HEK293 (cell line): ENCODE results near the gene LDLRAD3.

Experiments
- CTCF ChIA-PET: fragments of 350-600 bp; formaldehyde crosslinking; extraction: SDS; loops from one replicate; lab custom pipeline; 2021; ENCODE audit warnings: antibody characterized with exemption; lab: Yijun Ruan, JAX
- POLR2A ChIA-PET: fragments of 300-600 bp; formaldehyde crosslinking; extraction: SDS; loops from one replicate; lab custom pipeline; 2020; ENCODE audit warnings: antibody characterized with exemption, inconsistent platforms; lab: Yijun Ruan, JAX
- H3K27ac ChIP-seq: fragments of 200-500 bp; sonication (Bioruptor generic); 2 replicates; pipeline ENCODE4 v1.5.1; 2014; ENCODE audit warnings: low read depth, low read length, control low read depth, inconsistent platforms; ENCODE audit errors: extremely low read depth
- H3K36me3 ChIP-seq, 2 experiments: fragments of 200-500 bp in 1 of 2; sonication (Bioruptor generic) in 1 of 2; 1 replicate in 1 of 2; 2 replicates in 1 of 2; pipeline ENCODE4 v1.5.1; 2014 to 2017; ENCODE audit warnings: inconsistent platforms in 2 of 2, low read length in 2 of 2; ENCODE audit not compliant: control insufficient read depth in 2 of 2, insufficient read depth in 1 of 2
- H3K4me1 ChIP-seq: fragments of 200-500 bp; sonication (Bioruptor generic); 2 replicates; pipeline ENCODE4 v1.5.1; 2014; ENCODE audit warnings: mild to moderate bottlenecking, low read length, inconsistent platforms; ENCODE audit not compliant: control insufficient read depth, insufficient read depth
- H3K4me3 ChIP-seq: 2 replicates; pipeline ENCODE4 v1.5.1; 2011; ENCODE audit warnings: low read depth, mild to moderate bottlenecking, control low read depth, low read length, moderate library complexity
- H3K9me3 ChIP-seq: fragments of 200-500 bp; sonication (Bioruptor generic); 2 replicates; pipeline ENCODE4 v1.5.1; 2014; ENCODE audit warnings: low read depth, low read length, inconsistent platforms; ENCODE audit not compliant: control insufficient read depth, insufficient read depth
- BCL6B ChIP-seq: fragments of 450-650 bp; formaldehyde crosslinking; IDR thresholded peaks from 2 replicates; pipeline ENCODE4 v1.5.1; 2017; ENCODE audit warnings: missing biosample characterization, missing genetic modification characterization
- FEZF1 ChIP-seq: fragments of 450-650 bp; formaldehyde crosslinking; IDR thresholded peaks from 2 replicates; pipeline ENCODE4 v1.5.1; 2016; ENCODE audit warnings: missing biosample characterization, missing genetic modification characterization
- GLI4 ChIP-seq: fragments of 450-650 bp; formaldehyde crosslinking; IDR thresholded peaks from 2 replicates; pipeline ENCODE4 v1.5.1; 2016; ENCODE audit warnings: missing biosample characterization, missing genetic modification characterization
- SETDB1 ChIP-seq: IDR thresholded peaks from one replicate; pipeline ENCODE4 v1.6.1; 2017; ENCODE audit warnings: mild to moderate bottlenecking, low read length, moderate library complexity, mixed read lengths; ENCODE audit not compliant: insufficient read length
- SP7 ChIP-seq: fragments of 450-650 bp; formaldehyde crosslinking; IDR thresholded peaks from 2 replicates; pipeline ENCODE4 v1.5.1; 2016; ENCODE audit warnings: missing biosample characterization, missing genetic modification characterization
- YY1 ChIP-seq: fragments of 450-650 bp; formaldehyde crosslinking; IDR thresholded peaks from 2 replicates; pipeline ENCODE4 v1.5.1; 2018; ENCODE audit warnings: missing biosample characterization, missing genetic modification characterization
- ZBTB10 ChIP-seq: fragments of 450-650 bp; formaldehyde crosslinking; IDR thresholded peaks from 2 replicates; pipeline ENCODE4 v1.5.1; 2016; ENCODE audit warnings: missing biosample characterization, missing genetic modification characterization
- ZBTB11 ChIP-seq: fragments of 450-650 bp; formaldehyde crosslinking; conservative IDR thresholded peaks from 2 replicates; pipeline ENCODE4 v1.5.1; 2016; ENCODE audit warnings: low read depth, missing biosample characterization, missing genetic modification characterization
- ZBTB48 ChIP-seq: fragments of 450-650 bp; formaldehyde crosslinking; IDR thresholded peaks from 2 replicates; pipeline ENCODE4 v1.5.1; 2016; ENCODE audit warnings: missing biosample characterization, missing genetic modification characterization
- ZFP3 ChIP-seq: fragments of 450-650 bp; formaldehyde crosslinking; IDR thresholded peaks from 2 replicates; pipeline ENCODE4 v1.5.1; 2016; ENCODE audit warnings: low read depth, missing biosample characterization, missing genetic modification characterization
- ZFP41 ChIP-seq: fragments of 450-650 bp; formaldehyde crosslinking; IDR thresholded peaks from 2 replicates; pipeline ENCODE4 v1.5.1; 2016; ENCODE audit warnings: missing biosample characterization, missing genetic modification characterization, borderline replicate concordance
- ZNF239 ChIP-seq: fragments of 450-650 bp; formaldehyde crosslinking; IDR thresholded peaks from 2 replicates; pipeline ENCODE4 v1.5.1; 2016; ENCODE audit warnings: missing biosample characterization, missing genetic modification characterization
- ZNF24 ChIP-seq: fragments of 450-650 bp; formaldehyde crosslinking; IDR thresholded peaks from 2 replicates; pipeline ENCODE4 v1.5.1; 2016; ENCODE audit warnings: missing biosample characterization, missing genetic modification characterization
- ZNF350 ChIP-seq: fragments of 450-650 bp; formaldehyde crosslinking; IDR thresholded peaks from 2 replicates; pipeline ENCODE4 v1.5.0; 2017; ENCODE audit warnings: missing biosample characterization, mild to moderate bottlenecking, missing genetic modification characterization
- ZNF513 ChIP-seq: fragments of 450-650 bp; IDR thresholded peaks from 2 replicates; pipeline ENCODE4 v1.5.1; 2018; ENCODE audit warnings: missing biosample characterization, missing genetic modification characterization
- ZNF530 ChIP-seq: fragments of 450-650 bp; formaldehyde crosslinking; IDR thresholded peaks from 2 replicates; pipeline ENCODE4 v1.5.1; 2016; ENCODE audit warnings: low read depth, missing biosample characterization, missing genetic modification characterization
- ZNF548 ChIP-seq: fragments of 450-650 bp; formaldehyde crosslinking; IDR thresholded peaks from 2 replicates; pipeline ENCODE4 v1.5.1; 2016; ENCODE audit warnings: missing biosample characterization, missing genetic modification characterization
- ZNF624 ChIP-seq: fragments of 450-650 bp; formaldehyde crosslinking; IDR thresholded peaks from 2 replicates; pipeline ENCODE4 v1.5.1; 2017; ENCODE audit warnings: missing biosample characterization, missing genetic modification characterization
- ZNF658 ChIP-seq: fragments of 450-650 bp; formaldehyde crosslinking; IDR thresholded peaks from 2 replicates; pipeline ENCODE4; 2016; ENCODE audit warnings: missing biosample characterization, missing genetic modification characterization
- ZNF670 ChIP-seq: fragments of 450-650 bp; formaldehyde crosslinking; IDR thresholded peaks from 2 replicates; pipeline ENCODE4 v1.5.1; 2016; ENCODE audit warnings: missing biosample characterization, missing genetic modification characterization, low read depth
- ZNF837 ChIP-seq: fragments of 450-650 bp; formaldehyde crosslinking; IDR thresholded peaks from 2 replicates; pipeline ENCODE4 v1.5.1; 2016; ENCODE audit warnings: missing biosample characterization, missing genetic modification characterization
- ZSCAN30 ChIP-seq: fragments of 450-650 bp; IDR thresholded peaks from 2 replicates; pipeline ENCODE4 v1.5.1; 2018; ENCODE audit warnings: missing biosample characterization, mild to moderate bottlenecking, missing genetic modification characterization, moderate library complexity
- ZSCAN5A ChIP-seq: fragments of 450-650 bp; formaldehyde crosslinking; IDR thresholded peaks from 2 replicates; pipeline ENCODE4 v1.5.1; 2016; ENCODE audit warnings: missing biosample characterization, missing genetic modification characterization
- ZXDB ChIP-seq: fragments of 450-650 bp; formaldehyde crosslinking; IDR thresholded peaks from 2 replicates; pipeline ENCODE4 v1.5.1; 2016; ENCODE audit warnings: missing biosample characterization, missing genetic modification characterization

Gene LDLRAD3

GRCh38 chr11:36097219-36097650 is 153.4 kb downstream of the LDLRAD3 start:
- Histone ChIP-seq H3K27ac (no peak overlapping the region), H3K4me3 (no peak overlapping the region), H3K36me3 (peaks cover 0 to 11% of the 10 kb centered on the region in 2 experiments; a peak in 1 of 3 replicates), H3K9me3 (no peaks in the 10 kb centered on the region), H3K4me1 (0 out of 2 replicates have a peak, but pooled peaks cover 2% of the 10 kb centered on the region)
- no peak for TF ChIP-seq GLI4
- TF ChIP-seq ZXDB (tag by site-specific recombination), result no peak
- no peak for TF ChIP-seq ZBTB48 (tag by site-specific recombination)
- no peak for TF ChIP-seq ZBTB11 (tag by site-specific recombination)
- no peak for TF ChIP-seq BCL6B
- TF ChIP-seq ZFP3, result no peak
- TF ChIP-seq ZNF624 (tag by site-specific recombination), result no peak
- ChIA-PET POLR2A (no interaction called here), CTCF (interaction anchor here (0.6 to 1.9 kb wide), 3 partner anchors 13 to 262 kb away, joined by 3 to 8 read pairs (median 5); no protein-coding TSS in a partner anchor)

GRCh38 chr11:36098087-36098486 is 154.2 kb downstream of the LDLRAD3 start:
- no peaks in the 10 kb centered on the region for H3K4me1 ChIP-seq
- TF ChIP-seq ZNF658 (tag by site-specific recombination), result no peak
- no peak for TF ChIP-seq ZSCAN30 (tag by site-specific recombination)
- no peak for TF ChIP-seq ZNF350
- no peak for TF ChIP-seq ZNF530 (tag by site-specific recombination)
- TF ChIP-seq ZSCAN5A, result no peak
- TF ChIP-seq SETDB1, result no peak
- TF ChIP-seq YY1 (tag by site-specific recombination), result no peak
- no peak for TF ChIP-seq ZNF513 (tag by site-specific recombination)
- TF ChIP-seq ZNF837 (tag by site-specific recombination), result no peak
- TF ChIP-seq ZNF670, result no peak
- no peak for TF ChIP-seq ZNF548 (tag by site-specific recombination)
- TF ChIP-seq ZNF24 (tag by site-specific recombination), result no peak
- TF ChIP-seq ZNF239 (tag by site-specific recombination), result no peak
- TF ChIP-seq ZBTB10, result no peak
- TF ChIP-seq FEZF1 (tag by site-specific recombination), result no peak
- no peak for TF ChIP-seq ZFP41 (tag by site-specific recombination)
- no peak for TF ChIP-seq SP7 (tag by site-specific recombination)
- TF ChIP-seq, all 188 proteins: peak for 0
- Histone ChIP-seq H3K36me3 (peaks cover 0 to 11% of the 10 kb centered on the region in 2 experiments; a peak in 1 of 3 replicates), H3K9me3 (no peaks in the 10 kb centered on the region), H3K4me3 (no peak overlapping the region), H3K27ac (no peak overlapping the region)
- POLR2A ChIA-PET, result no interaction called here
- CTCF ChIA-PET, result interaction anchor here (0.7 kb wide), 1 partner anchor 276 kb away, joined by 3 read pairs; no protein-coding TSS in a partner anchor
